NCI-H1417 treated with DMSO at 0.1 percent for 48 hours (cell line): ENCODE results near the gene FAM111A.
"Not testable (repeated sequence)": the region's sequence is repeated elsewhere in the genome, so short reads cannot be mapped to it uniquely, and the experiment has no call there.

ENCODE experiments used
- DNase-seq: peaks from one replicate; lab custom pipeline; 2025; lab: John Stamatoyannopoulos, UW

Gene FAM111A, protein sequence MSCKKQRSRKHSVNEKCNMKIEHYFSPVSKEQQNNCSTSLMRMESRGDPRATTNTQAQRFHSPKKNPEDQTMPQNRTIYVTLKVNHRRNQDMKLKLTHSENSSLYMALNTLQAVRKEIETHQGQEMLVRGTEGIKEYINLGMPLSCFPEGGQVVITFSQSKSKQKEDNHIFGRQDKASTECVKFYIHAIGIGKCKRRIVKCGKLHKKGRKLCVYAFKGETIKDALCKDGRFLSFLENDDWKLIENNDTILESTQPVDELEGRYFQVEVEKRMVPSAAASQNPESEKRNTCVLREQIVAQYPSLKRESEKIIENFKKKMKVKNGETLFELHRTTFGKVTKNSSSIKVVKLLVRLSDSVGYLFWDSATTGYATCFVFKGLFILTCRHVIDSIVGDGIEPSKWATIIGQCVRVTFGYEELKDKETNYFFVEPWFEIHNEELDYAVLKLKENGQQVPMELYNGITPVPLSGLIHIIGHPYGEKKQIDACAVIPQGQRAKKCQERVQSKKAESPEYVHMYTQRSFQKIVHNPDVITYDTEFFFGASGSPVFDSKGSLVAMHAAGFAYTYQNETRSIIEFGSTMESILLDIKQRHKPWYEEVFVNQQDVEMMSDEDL

DNA sequence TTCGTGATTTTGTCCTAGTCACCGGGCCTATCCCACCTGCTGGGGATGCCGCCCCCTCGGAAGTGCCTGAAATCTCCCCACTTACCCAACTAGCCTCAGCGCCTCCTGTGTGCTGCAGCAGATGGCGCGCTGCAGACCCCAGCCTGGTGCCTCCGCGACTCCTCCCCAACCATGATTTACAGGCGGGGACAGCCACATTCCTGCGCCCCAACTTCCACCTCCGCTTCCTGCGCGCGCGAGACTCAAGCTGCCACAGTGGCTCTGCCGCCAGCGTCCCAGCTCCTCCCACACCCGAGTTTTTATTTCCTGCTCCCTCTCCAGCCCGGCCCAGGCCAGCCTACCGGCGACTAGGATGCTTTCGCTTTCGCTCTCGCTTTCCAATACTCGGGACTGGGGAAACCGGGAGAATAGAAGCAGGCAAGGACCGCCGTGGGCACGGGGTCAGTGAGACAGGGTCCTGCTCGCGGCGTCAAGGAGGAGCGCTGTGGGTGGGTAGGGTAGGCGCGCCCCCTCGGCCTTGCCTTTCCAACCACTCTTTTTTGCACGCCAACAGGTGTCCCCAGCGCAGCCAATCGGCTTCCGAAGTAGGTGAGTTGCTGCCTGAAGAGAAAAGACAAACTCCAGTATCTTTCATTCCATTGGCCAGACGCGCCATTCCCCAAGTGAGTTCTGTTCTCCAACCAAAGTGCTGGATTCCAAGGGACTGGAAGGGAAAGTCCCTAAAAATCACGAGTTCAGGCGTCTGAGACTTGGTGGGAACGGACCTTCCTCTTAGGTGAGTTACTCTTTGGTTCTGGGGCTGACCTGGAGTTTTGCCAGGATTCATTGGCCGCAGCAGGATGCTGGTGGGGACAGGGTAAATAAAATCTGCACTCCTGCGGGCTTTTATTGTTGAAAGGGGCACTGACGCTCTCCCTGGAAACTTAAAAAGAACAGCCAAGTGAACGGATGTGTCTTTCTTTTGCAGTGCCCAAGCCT is at the start of gene FAM111A:
FAM111A (plus strand) TSS at position 327 of the 978 bp plus-strand sequence. CDS start 6,017 bp downstream, outside the sequence.
- DNase-seq: peak; percentile 85

GRCh38 chr11:59093576-59093975 is 49.1 kb upstream of the FAM111A start:
- not testable (repeated sequence) for DNase-seq

DNA sequence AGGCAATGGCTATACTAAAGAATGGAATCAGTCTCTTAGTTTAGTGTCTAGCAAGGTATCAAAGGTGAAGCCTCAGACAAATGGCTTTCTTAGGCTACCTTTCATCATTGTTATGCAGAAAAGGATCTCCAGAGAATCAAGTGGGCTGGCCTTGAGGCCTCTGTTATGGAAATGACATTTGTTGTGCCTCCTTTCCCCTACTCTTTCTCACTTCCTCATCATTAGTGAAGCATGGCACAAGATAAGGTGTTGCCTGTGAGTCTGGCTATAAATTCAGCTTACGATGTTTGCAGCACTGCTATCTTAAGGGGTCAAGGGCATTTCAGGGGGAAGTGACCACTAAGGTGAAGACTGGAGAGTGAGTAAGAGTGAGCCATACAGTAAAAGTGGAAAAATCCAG is 47.4 kb upstream of the FAM111A start:
- not testable (repeated sequence) for DNase-seq

GRCh38 chr11:59095972-59096575 is 46.6 kb upstream of the FAM111A start:
- DNase-seq: not testable (repeated sequence)

- DNase-seq: no peak
Measured at GRCh38 chr11:59097113-59097708, 45.4 kb upstream of the FAM111A start.

GRCh38 chr11:59097938-59098337 is 44.7 kb upstream of the FAM111A start:
- DNase-seq: not testable (repeated sequence)

- DNase-seq: peak; percentile 34
Measured at GRCh38 chr11:59102259-59102765, 40.3 kb upstream of the FAM111A start.

DNA sequence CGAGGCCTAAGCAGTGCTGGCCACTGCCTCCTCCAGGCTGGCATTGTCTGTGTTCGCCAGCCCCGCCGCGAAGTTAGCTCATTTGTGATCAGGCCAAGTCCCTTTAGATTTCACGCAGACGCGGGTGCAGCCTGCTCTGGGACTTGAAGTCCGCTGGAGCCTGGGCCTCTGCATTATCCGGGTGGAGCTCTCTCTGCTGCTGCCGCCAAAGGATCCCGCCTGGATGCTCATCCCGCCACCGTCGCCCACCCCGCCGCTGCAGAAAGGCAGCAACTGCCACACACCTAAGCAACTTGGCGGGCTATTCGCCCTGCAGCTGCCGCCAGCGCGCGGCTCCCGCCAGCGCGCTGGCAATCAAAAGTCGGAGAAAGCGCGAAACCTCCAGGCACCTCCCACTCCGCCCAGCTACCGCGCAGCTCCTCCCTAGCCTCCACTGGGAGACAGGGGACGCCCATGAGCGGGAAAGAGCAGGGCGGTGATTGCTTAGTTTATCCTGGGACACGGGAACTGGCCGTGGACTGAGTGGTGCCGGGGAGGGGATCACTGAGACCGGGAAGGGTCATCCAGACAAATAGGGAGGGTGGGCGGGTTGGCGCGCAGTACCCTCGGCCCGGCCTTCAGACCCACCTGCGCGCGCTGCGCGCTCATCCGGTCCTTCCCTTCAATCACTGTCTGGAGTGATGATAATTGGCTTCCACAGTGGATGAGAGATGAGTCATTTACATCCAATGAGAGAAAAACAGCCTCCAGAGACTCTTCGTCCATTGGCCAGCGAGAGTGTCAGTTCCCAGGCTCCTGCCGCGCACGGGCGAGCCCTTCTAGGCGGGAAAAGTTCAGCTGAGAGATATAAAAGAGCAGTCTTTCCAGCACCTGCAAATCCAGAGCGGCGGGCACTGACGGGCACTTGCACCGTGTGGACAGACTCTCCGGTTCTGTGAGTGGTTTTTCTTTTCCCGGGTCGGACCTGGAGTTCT is 36.0 kb upstream of the FAM111A start, which contains the start of gene FAM111B:
FAM111B (plus strand) TSS at position 875 of the 974 bp plus-strand sequence. CDS start 2,389 bp downstream, outside the sequence.
- peak; percentile 99 for DNase-seq

- not testable (repeated sequence) for DNase-seq
Measured at GRCh38 chr11:59107721-59108120, 34.9 kb upstream of the FAM111A start.

DNA sequence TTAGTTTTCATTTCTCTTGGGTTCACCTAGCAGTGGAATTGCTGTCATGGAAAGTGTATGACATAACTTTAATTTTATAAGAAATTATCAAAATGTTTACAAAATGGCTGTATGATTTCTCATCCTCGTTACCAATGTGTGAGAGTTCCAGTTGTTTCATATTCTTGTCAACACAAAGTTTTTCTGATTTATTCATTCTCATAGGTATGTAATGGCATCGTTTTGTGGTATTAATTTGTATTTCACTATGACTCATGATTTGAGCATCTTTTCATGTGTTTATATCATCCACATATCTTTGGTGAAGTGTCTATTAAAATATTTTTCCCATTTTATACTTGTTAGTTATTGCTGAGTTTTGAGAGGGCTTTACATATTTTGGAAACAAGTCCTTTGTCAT is 30.2 kb upstream of the FAM111A start:
- no peak for DNase-seq

- no peak for DNase-seq
Measured at GRCh38 chr11:59114344-59114743, 28.3 kb upstream of the FAM111A start.

- no peak for DNase-seq
Measured at GRCh38 chr11:59115553-59115952, 27.1 kb upstream of the FAM111A start.

GRCh38 chr11:59117774-59118173 is 24.9 kb upstream of the FAM111A start:
- no peak for DNase-seq

DNA sequence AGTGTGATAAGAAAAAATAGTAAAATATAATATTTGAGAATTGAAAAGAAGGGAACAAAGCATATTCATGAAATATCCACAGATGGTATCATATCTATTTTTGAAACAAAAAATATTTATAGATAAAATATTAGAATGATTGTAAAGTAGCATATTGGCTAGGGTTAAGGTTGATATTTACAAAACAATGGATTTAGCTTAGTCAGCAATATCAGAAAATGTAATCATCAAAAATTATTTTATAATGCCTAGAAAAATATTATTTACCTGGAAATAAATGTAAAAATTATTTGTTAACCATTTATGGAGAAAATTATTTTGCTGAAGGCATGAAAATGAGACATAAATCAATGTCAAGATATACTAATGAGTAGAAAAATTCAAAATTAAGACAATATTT is 22.8 kb upstream of the FAM111A start:
- DNase-seq: no peak

GRCh38 chr11:59135648-59136461 is 6.8 kb upstream of the FAM111A start:
- peak; percentile 2 for DNase-seq

GRCh38 chr11:59136551-59136950 is 6.1 kb upstream of the FAM111A start:
- DNase-seq: not testable (repeated sequence)

DNA sequence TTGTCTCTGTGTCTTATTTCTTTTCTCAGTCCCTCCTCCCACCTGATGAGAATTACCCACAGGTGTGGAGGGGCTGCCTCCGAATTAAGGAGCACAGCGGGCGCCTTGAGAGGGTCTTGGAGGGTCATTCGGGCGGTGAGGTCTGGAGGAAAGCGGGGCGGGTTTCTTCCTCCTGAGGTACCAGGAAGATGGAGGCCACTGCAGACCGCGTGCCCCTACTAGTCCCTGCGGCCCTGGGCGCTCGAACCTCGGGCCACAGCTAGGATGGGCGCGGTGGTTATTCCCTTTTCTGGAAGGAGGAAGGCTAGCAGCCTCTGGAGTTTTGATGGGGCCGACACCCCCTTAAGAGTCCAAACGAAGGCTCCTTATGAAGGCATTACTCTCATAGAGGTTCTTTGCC is 5.5 kb upstream of the FAM111A start:
- no peak for DNase-seq

- DNase-seq: no peak
Measured at GRCh38 chr11:59138643-59139042, 4.0 kb upstream of the FAM111A start.

GRCh38 chr11:59141191-59141590 is 1.5 kb upstream of the FAM111A start:
- DNase-seq: no peak
